Left lobe of liver (tissue), 2 donors: Measurements from ENCODE around the gene PPFIBP1. TPM values are rescaled to one million over a fixed set of nuclear protein-coding genes. Genes with fewer than 3 reads are reported as not detected.
"Not testable (repeated sequence)": the region's sequence is repeated elsewhere in the genome, so short reads cannot be mapped to it uniquely, and the experiment has no call there.

Source experiments
- ATAC-seq: fragments of 200-7000 bp; cut with Tn5 transposase; one replicate; pipeline ENCODE4 v1.9.1; 2020; ENCODE audit warnings: mild to moderate bottlenecking, moderate library complexity
- DNase-seq: peaks from one replicate; pipeline ENCODE4 v3.0.0-alpha.2; 2020; ENCODE audit warnings: low spot score
- total RNA-seq: library from RNA; stranded (reverse); gene quantifications from one replicate; pipeline ENCODE4 v1.2.1, GENCODE V29; 2021
- donor health status: DM: no; HTN: no; CAD: no; lungs with moderate emphysema.
- donor health status: DM: no; HTN: yes; CAD: no.

PPFIBP1 gene
- total RNA-seq, 1 donor from 2014 or later, result 34.9 TPM

- ATAC-seq, result peak; percentile 72
- no peak for DNase-seq
Observed at GRCh38 chr12:27561535-27562350, 37.7 kb downstream of the PPFIBP1 start.

GRCh38 chr12:27564612-27565213 lies 40.7 kb downstream of the PPFIBP1 start:
- ATAC-seq (peak; percentile 28), DNase-seq (no peak)

GRCh38 chr12:27566159-27566558 lies 42.2 kb downstream of the PPFIBP1 start:
- ATAC-seq, result peak; percentile 40

GRCh38 chr12:27566626-27567025 lies 42.6 kb downstream of the PPFIBP1 start:
- DNase-seq, result no peak
- ATAC-seq, result no peak

More at GRCh38 chr12:27566159-27566558, 42.2 kb downstream of the PPFIBP1 start:
- DNase-seq, result no peak

GRCh38 chr12:27571463-27571862 lies 47.5 kb downstream of the PPFIBP1 start:
- ATAC-seq, result no peak
- DNase-seq, result no peak

- ATAC-seq (peak; percentile 89), DNase-seq (no peak)
Observed at GRCh38 chr12:27572486-27573255, 48.7 kb downstream of the PPFIBP1 start.

- ATAC-seq (no peak), DNase-seq (no peak)
Observed at GRCh38 chr12:27573972-27574371, 50.0 kb downstream of the PPFIBP1 start.

GRCh38 chr12:27575090-27575761 lies 51.2 kb downstream of the PPFIBP1 start:
- DNase-seq (no peak), ATAC-seq (no peak)

GRCh38 chr12:27575762-27576118 lies 51.7 kb downstream of the PPFIBP1 start:
- DNase-seq (no peak), ATAC-seq (no peak)

GRCh38 chr12:27576667-27577347 lies 52.8 kb downstream of the PPFIBP1 start:
- ATAC-seq, result no peak

GRCh38 chr12:27577688-27578087 lies 53.7 kb downstream of the PPFIBP1 start:
- ATAC-seq, result no peak
- DNase-seq, result no peak

More at GRCh38 chr12:27576667-27577347, 52.8 kb downstream of the PPFIBP1 start:
- DNase-seq, result no peak

GRCh38 chr12:27578689-27579372 lies 54.8 kb downstream of the PPFIBP1 start:
- DNase-seq (no peak), ATAC-seq (peak; percentile 58)

- DNase-seq (no peak), ATAC-seq (no peak)
Observed at GRCh38 chr12:27580561-27581330, 56.7 kb downstream of the PPFIBP1 start.

- not testable (repeated sequence) for ATAC-seq, DNase-seq
Observed at GRCh38 chr12:27581331-27581671, 57.3 kb downstream of the PPFIBP1 start.

- DNase-seq, ATAC-seq: not testable (repeated sequence)
Observed at GRCh38 chr12:27581833-27582232, 57.8 kb downstream of the PPFIBP1 start.

GRCh38 chr12:27582445-27582844 lies 58.4 kb downstream of the PPFIBP1 start:
- ATAC-seq, DNase-seq: not testable (repeated sequence)

GRCh38 chr12:27583057-27583797 lies 59.2 kb downstream of the PPFIBP1 start:
- ATAC-seq, result peak; percentile 58
- DNase-seq, result no peak

GRCh38 chr12:27583981-27584380 lies 60.0 kb downstream of the PPFIBP1 start:
- DNase-seq (no peak), ATAC-seq (no peak)
